ENCODE measurements around the gene ZCCHC4. TPM values are rescaled to one million over a fixed set of nuclear protein-coding genes. Genes with fewer than 3 reads are reported as not detected.
A peak's percentile ranks its signal among the peaks of the same experiment; 100 is the strongest.

Gene ZCCHC4
- total RNA-seq, result 42.8 TPM

- Histone ChIP-seq H3K27ac (ENCODE audit: low read depth, low read length) (peak within 1 kb of the TSS; percentile 45), H3K4me3 (ENCODE audit: low read length in 3 of 3) (peak within 1 kb of the TSS; percentile 94 to 97 (median 95)), H3K9me3 (ENCODE audit: control insufficient read depth in 3 of 3, low read length in 3 of 3) (no peaks in the 10 kb centered on the region), H3K36me3 (ENCODE audit: control insufficient read depth in 3 of 3, insufficient read depth in 3 of 3, low read length in 3 of 3) (peaks cover 3 to 10% (median 8%) of the 10 kb centered on the region in 3 donors), H3K4me1 (ENCODE audit: control insufficient read depth in 3 of 3, insufficient read depth in 3 of 3, low read length in 3 of 3) (peaks cover 7 to 10% (median 7%) of the 10 kb centered on the region in 3 donors), H3K9ac (ENCODE audit: low read depth in 1 of 3, low read length in 3 of 3) (peak within 1 kb of the TSS; percentile 71 to 93 (median 89)), H3K27me3 (ENCODE audit: control insufficient read depth in 3 of 3, insufficient read depth in 3 of 3, low read length in 3 of 3) (peaks cover 0 to 4% (median 0%) of the 10 kb centered on the region in 3 donors)
These were observed at the start of gene ZCCHC4 for GRCh38 chr4:25312496-25313200. TSS of gene ZCCHC4 (plus strand) at chr4:25312774. CDS start at chr4:25312810, 36 bp downstream.

GRCh38 chr4:25271866-25272265 lies 40.7 kb upstream of the ZCCHC4 start:
- Histone ChIP-seq H3K9me3 (ENCODE audit: control insufficient read depth in 3 of 3, low read length in 3 of 3) (no peaks in the 10 kb centered on the region), H3K4me3 (ENCODE audit: low read length in 3 of 3) (no peak overlapping the region), H3K4me1 (ENCODE audit: control insufficient read depth in 3 of 3, insufficient read depth in 3 of 3, low read length in 3 of 3) (no peaks in the 10 kb centered on the region), H3K36me3 (ENCODE audit: control insufficient read depth in 3 of 3, insufficient read depth in 3 of 3, low read length in 3 of 3) (peaks cover 0 to 9% (median 8%) of the 10 kb centered on the region in 3 donors), H3K27me3 (ENCODE audit: control insufficient read depth in 3 of 3, insufficient read depth in 3 of 3, low read length in 3 of 3) (no peaks in the 10 kb centered on the region), H3K9ac (ENCODE audit: low read depth in 1 of 3, low read length in 3 of 3) (no peak overlapping the region), H3K27ac (ENCODE audit: low read depth, low read length) (no peak overlapping the region)

GRCh38 chr4:25280210-25280609 lies 32.4 kb upstream of the ZCCHC4 start:
- H3K9ac ChIP-seq (ENCODE audit: low read depth in 1 of 3, low read length in 3 of 3), result no peak overlapping the region
- no peaks in the 10 kb centered on the region for H3K9me3 ChIP-seq (ENCODE audit: control insufficient read depth in 3 of 3, low read length in 3 of 3)
- H3K36me3 ChIP-seq (ENCODE audit: control insufficient read depth in 3 of 3, insufficient read depth in 3 of 3, low read length in 3 of 3), result peaks cover 4 to 10% (median 4%) of the 10 kb centered on the region in 3 donors
- no peak overlapping the region for H3K27ac ChIP-seq (ENCODE audit: low read depth, low read length)
- no peaks in the 10 kb centered on the region for H3K27me3 ChIP-seq (ENCODE audit: control insufficient read depth in 3 of 3, insufficient read depth in 3 of 3, low read length in 3 of 3)
- H3K4me3 ChIP-seq (ENCODE audit: low read length in 3 of 3), result no peak overlapping the region
- no peaks in the 10 kb centered on the region for H3K4me1 ChIP-seq (ENCODE audit: control insufficient read depth in 3 of 3, insufficient read depth in 3 of 3, low read length in 3 of 3)

- no peak overlapping the region for H3K9ac ChIP-seq (ENCODE audit: low read depth in 1 of 3, low read length in 3 of 3)
- H3K27ac ChIP-seq (ENCODE audit: low read depth, low read length), result no peak overlapping the region
- peaks cover 0 to 6% (median 4%) of the 10 kb centered on the region in 3 donors for H3K36me3 ChIP-seq (ENCODE audit: control insufficient read depth in 3 of 3, insufficient read depth in 3 of 3, low read length in 3 of 3)
- no peaks in the 10 kb centered on the region for H3K4me1 ChIP-seq (ENCODE audit: control insufficient read depth in 3 of 3, insufficient read depth in 3 of 3, low read length in 3 of 3)
- H3K4me3 ChIP-seq (ENCODE audit: low read length in 3 of 3), result no peak overlapping the region
- no peaks in the 10 kb centered on the region for H3K9me3 ChIP-seq (ENCODE audit: control insufficient read depth in 3 of 3, low read length in 3 of 3)
- H3K27me3 ChIP-seq (ENCODE audit: control insufficient read depth in 3 of 3, insufficient read depth in 3 of 3, low read length in 3 of 3), result no peaks in the 10 kb centered on the region
These were observed 28.6 kb upstream of the ZCCHC4 start for GRCh38 chr4:25283948-25284347.

- Histone ChIP-seq H3K9ac (ENCODE audit: low read depth in 1 of 3, low read length in 3 of 3) (no peak overlapping the region), H3K36me3 (ENCODE audit: control insufficient read depth in 3 of 3, insufficient read depth in 3 of 3, low read length in 3 of 3) (peaks cover 0 to 6% (median 4%) of the 10 kb centered on the region in 3 donors), H3K4me1 (ENCODE audit: control insufficient read depth in 3 of 3, insufficient read depth in 3 of 3, low read length in 3 of 3) (no peaks in the 10 kb centered on the region), H3K9me3 (ENCODE audit: control insufficient read depth in 3 of 3, low read length in 3 of 3) (no peaks in the 10 kb centered on the region), H3K27ac (ENCODE audit: low read depth, low read length) (no peak overlapping the region), H3K27me3 (ENCODE audit: control insufficient read depth in 3 of 3, insufficient read depth in 3 of 3, low read length in 3 of 3) (no peaks in the 10 kb centered on the region), H3K4me3 (ENCODE audit: low read length in 3 of 3) (no peak overlapping the region)
These were observed 28.1 kb upstream of the ZCCHC4 start for GRCh38 chr4:25284466-25284865.

GRCh38 chr4:25290490-25291067 lies 22.0 kb upstream of the ZCCHC4 start:
- no peaks in the 10 kb centered on the region for H3K36me3 ChIP-seq (ENCODE audit: control insufficient read depth in 3 of 3, insufficient read depth in 3 of 3, low read length in 3 of 3)
- no peaks in the 10 kb centered on the region for H3K4me1 ChIP-seq (ENCODE audit: control insufficient read depth in 3 of 3, insufficient read depth in 3 of 3, low read length in 3 of 3)
- no peak overlapping the region for H3K9ac ChIP-seq (ENCODE audit: low read depth in 1 of 3, low read length in 3 of 3)
- no peaks in the 10 kb centered on the region for H3K27me3 ChIP-seq (ENCODE audit: control insufficient read depth in 3 of 3, insufficient read depth in 3 of 3, low read length in 3 of 3)
- H3K9me3 ChIP-seq (ENCODE audit: control insufficient read depth in 3 of 3, low read length in 3 of 3), result no peaks in the 10 kb centered on the region
- H3K4me3 ChIP-seq (ENCODE audit: low read length in 3 of 3), result no peak overlapping the region
- no peak overlapping the region for H3K27ac ChIP-seq (ENCODE audit: low read depth, low read length)

- no peaks in the 10 kb centered on the region for H3K27me3 ChIP-seq (ENCODE audit: control insufficient read depth in 3 of 3, insufficient read depth in 3 of 3, low read length in 3 of 3)
- no peak overlapping the region for H3K27ac ChIP-seq (ENCODE audit: low read depth, low read length)
- no peak overlapping the region for H3K9ac ChIP-seq (ENCODE audit: low read depth in 1 of 3, low read length in 3 of 3)
These were observed 21.3 kb upstream of the ZCCHC4 start for GRCh38 chr4:25291158-25291733.

GRCh38 chr4:25297528-25298242 lies 14.9 kb upstream of the ZCCHC4 start:
- Histone ChIP-seq H3K9ac (ENCODE audit: low read depth in 1 of 3, low read length in 3 of 3) (no peak overlapping the region), H3K36me3 (ENCODE audit: control insufficient read depth in 3 of 3, insufficient read depth in 3 of 3, low read length in 3 of 3) (no peaks in the 10 kb centered on the region)

More at GRCh38 chr4:25291158-25291733, 21.3 kb upstream of the ZCCHC4 start:
- Histone ChIP-seq H3K4me3 (ENCODE audit: low read length in 3 of 3) (no peak overlapping the region), H3K9me3 (ENCODE audit: control insufficient read depth in 3 of 3, low read length in 3 of 3) (no peaks in the 10 kb centered on the region), H3K36me3 (ENCODE audit: control insufficient read depth in 3 of 3, insufficient read depth in 3 of 3, low read length in 3 of 3) (no peaks in the 10 kb centered on the region), H3K4me1 (ENCODE audit: control insufficient read depth in 3 of 3, insufficient read depth in 3 of 3, low read length in 3 of 3) (no peaks in the 10 kb centered on the region)

GRCh38 chr4:25299476-25300203 lies 12.9 kb upstream of the ZCCHC4 start:
- H3K9ac ChIP-seq (ENCODE audit: low read depth in 1 of 3, low read length in 3 of 3), result no peak overlapping the region
- H3K4me3 ChIP-seq (ENCODE audit: low read length in 3 of 3), result no peak overlapping the region
- no peaks in the 10 kb centered on the region for H3K4me1 ChIP-seq (ENCODE audit: control insufficient read depth in 3 of 3, insufficient read depth in 3 of 3, low read length in 3 of 3)
- no peaks in the 10 kb centered on the region for H3K9me3 ChIP-seq (ENCODE audit: control insufficient read depth in 3 of 3, low read length in 3 of 3)
- no peak overlapping the region for H3K27ac ChIP-seq (ENCODE audit: low read depth, low read length)
- no peaks in the 10 kb centered on the region for H3K36me3 ChIP-seq (ENCODE audit: control insufficient read depth in 3 of 3, insufficient read depth in 3 of 3, low read length in 3 of 3)
- peaks cover 0 to 6% (median 0%) of the 10 kb centered on the region in 3 donors for H3K27me3 ChIP-seq (ENCODE audit: control insufficient read depth in 3 of 3, insufficient read depth in 3 of 3, low read length in 3 of 3)

More at GRCh38 chr4:25297528-25298242, 14.9 kb upstream of the ZCCHC4 start:
- Histone ChIP-seq H3K27me3 (ENCODE audit: control insufficient read depth in 3 of 3, insufficient read depth in 3 of 3, low read length in 3 of 3) (peaks cover 0 to 6% (median 0%) of the 10 kb centered on the region in 3 donors), H3K4me3 (ENCODE audit: low read length in 3 of 3) (no peak overlapping the region), H3K4me1 (ENCODE audit: control insufficient read depth in 3 of 3, insufficient read depth in 3 of 3, low read length in 3 of 3) (no peaks in the 10 kb centered on the region), H3K9me3 (ENCODE audit: control insufficient read depth in 3 of 3, low read length in 3 of 3) (no peaks in the 10 kb centered on the region), H3K27ac (ENCODE audit: low read depth, low read length) (no peak overlapping the region)

Data from skeletal muscle tissue (tissue), 4 donors.